ENCODE data around the gene MYO1G.

The MYO1G gene

DNA sequence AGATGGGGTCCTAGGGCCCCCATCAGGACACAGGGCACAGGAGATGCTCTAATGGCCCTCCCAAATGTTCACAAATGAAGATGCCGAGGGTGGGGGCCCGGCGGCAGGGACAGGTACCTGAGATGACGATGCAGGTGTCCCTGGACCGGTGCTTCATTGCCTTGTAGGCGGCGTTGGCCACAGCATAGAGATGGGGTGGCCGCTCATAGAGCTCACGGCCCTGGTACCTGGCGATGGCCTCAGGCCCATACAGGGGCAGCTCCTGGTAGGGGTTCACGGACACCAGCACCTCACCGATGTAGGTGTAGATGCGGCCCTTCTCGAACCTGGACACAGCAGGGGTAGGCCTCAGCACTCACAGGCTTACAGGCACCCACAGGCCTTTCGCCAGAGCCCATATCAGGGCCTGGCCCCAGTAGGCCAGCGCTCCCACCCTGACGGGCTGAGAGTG lies 2.0 kb downstream of the MYO1G start:
- Histone ChIP-seq H3K27ac (replicated peaks) (peak overlapping the region; percentile 92), H3K27me3 (ENCODE audit: insufficient read depth, poor library complexity, severe bottlenecking) (no peaks in the 10 kb centered on the region), H3K4me3 (replicated peaks; ENCODE audit: insufficient read depth, low read length) (peak overlapping the region; percentile 64)
- no peak for DNase-seq (ENCODE audit: low read depth in 1 of 2, low spot score in 1 of 2)
- TF ChIP-seq SPI1 (IDR thresholded peaks at IDR 0.05; ENCODE audit: borderline replicate concordance, low read depth) (no peak), GABPA (IDR thresholded peaks at IDR 0.05; ENCODE audit: low read depth) (no peak), POLR2AphosphoS5 (IDR thresholded peaks at IDR 0.05; ENCODE audit: low read depth) (no peak)
- TF ChIP-seq, protein P1, sequence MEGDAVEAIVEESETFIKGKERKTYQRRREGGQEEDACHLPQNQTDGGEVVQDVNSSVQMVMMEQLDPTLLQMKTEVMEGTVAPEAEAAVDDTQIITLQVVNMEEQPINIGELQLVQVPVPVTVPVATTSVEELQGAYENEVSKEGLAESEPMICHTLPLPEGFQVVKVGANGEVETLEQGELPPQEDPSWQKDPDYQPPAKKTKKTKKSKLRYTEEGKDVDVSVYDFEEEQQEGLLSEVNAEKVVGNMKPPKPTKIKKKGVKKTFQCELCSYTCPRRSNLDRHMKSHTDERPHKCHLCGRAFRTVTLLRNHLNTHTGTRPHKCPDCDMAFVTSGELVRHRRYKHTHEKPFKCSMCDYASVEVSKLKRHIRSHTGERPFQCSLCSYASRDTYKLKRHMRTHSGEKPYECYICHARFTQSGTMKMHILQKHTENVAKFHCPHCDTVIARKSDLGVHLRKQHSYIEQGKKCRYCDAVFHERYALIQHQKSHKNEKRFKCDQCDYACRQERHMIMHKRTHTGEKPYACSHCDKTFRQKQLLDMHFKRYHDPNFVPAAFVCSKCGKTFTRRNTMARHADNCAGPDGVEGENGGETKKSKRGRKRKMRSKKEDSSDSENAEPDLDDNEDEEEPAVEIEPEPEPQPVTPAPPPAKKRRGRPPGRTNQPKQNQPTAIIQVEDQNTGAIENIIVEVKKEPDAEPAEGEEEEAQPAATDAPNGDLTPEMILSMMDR (IDR thresholded peaks at IDR 0.05; ENCODE audit: insufficient read depth, low read length), result no peak

DNA sequence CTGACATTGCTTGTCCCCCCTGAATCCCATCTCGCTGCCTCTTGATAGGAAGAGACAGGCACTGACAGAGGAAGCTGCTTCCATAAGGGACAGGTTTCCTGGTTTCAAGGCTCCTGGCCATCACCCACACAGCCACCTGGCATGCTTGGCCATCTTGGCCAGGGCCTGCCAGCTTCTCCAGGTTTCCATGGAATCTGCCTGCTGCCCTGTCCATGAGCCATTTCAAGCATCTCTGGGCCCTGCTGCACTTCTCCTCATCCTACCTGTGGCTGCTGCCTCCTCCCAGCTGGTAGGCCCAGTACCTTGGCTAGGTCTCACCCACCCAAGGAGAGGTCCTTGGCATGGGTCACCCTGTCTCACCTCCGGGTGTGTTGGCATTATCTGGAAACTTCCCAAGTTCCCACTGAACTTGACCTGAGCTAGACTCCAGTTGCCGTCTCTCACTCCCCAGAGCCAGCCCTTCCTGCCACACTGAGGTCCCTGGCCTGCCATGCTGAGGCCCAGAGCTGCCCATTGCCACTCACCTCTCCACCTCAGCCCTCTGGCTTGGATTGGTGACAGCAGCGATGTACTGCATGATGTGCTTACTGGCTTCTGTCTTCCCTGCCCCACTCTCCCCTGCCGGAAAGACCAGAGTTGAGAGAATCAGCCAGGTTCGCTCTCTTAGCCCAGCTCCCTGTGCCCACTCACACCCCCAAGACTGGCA lies 2.6 kb downstream of the MYO1G start:
- DNase-seq (ENCODE audit: low read depth in 1 of 2, low spot score in 1 of 2), result no peak
- Histone ChIP-seq H3K27ac (replicated peaks) (peak overlapping the region; percentile 92), H3K4me3 (replicated peaks; ENCODE audit: insufficient read depth, low read length) (peak overlapping the region; percentile 64; the same call in 1 of the 2 replicates), H3K27me3 (ENCODE audit: insufficient read depth, poor library complexity, severe bottlenecking) (no peaks in the 10 kb centered on the region)
- no peak for TF ChIP-seq REST (IDR thresholded peaks at IDR 0.05; ENCODE audit: insufficient replicate concordance, low read depth)
- TF ChIP-seq, protein P1 (IDR thresholded peaks at IDR 0.05; ENCODE audit: insufficient read depth, low read length), result no peak
- TF ChIP-seq GABPA (IDR thresholded peaks at IDR 0.05; ENCODE audit: low read depth), result no peak
- TF ChIP-seq POLR2AphosphoS5 (IDR thresholded peaks at IDR 0.05; ENCODE audit: low read depth), result no peak

DNA sequence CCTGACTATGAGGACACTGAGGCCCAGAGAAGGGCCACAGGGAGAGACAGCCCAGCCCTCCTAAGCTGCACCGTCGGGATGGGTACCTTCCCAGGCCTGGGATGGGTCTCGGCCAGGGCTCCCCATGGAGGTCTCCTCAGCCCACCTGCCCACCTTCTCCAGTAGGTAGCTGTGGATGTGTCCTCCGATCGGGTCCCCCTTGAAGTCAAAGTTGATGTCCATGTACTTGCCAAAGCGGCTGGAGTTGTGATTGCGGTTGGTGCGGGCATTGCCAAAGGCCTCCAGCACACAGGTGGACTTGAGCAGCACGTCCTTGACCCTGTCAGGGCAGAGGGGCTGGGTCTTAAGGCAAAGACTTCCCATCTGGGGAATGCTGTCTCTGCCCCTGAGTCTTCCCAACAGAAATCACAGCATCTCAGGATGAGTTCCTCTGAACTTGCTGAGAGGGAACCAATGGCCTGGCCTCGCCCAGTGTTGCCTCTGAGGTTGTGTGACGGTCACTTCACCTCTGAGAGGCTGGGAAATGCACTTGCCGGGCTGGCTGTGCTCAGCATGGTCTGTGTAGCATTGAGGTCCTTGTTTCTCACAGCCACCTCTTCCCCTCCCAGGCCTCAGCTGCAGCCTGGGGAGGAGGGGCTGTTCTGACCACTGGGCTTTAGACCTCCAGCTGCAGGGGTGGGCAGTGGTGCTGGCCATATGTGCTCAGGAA lies 3.3 kb downstream of the MYO1G start:
- Histone ChIP-seq H3K27ac (replicated peaks) (0 out of 2 replicates have a peak overlapping the region, but pooled peaks have one; percentile 92), H3K4me3 (replicated peaks; ENCODE audit: insufficient read depth, low read length) (no peak overlapping the region), H3K27me3 (ENCODE audit: insufficient read depth, poor library complexity, severe bottlenecking) (no peaks in the 10 kb centered on the region)
- TF ChIP-seq, protein P1 (IDR thresholded peaks at IDR 0.05; ENCODE audit: insufficient read depth, low read length), result no peak
- no peak for TF ChIP-seq SPI1 (IDR thresholded peaks at IDR 0.05; ENCODE audit: borderline replicate concordance, low read depth)
- TF ChIP-seq REST (IDR thresholded peaks at IDR 0.05; ENCODE audit: insufficient replicate concordance, low read depth), result no peak
- TF ChIP-seq POLR2AphosphoS5 (IDR thresholded peaks at IDR 0.05; ENCODE audit: low read depth), result no peak
- no peak for DNase-seq (ENCODE audit: low read depth in 1 of 2, low spot score in 1 of 2)

Data from HL-60 (cell line).